LoVo (cell line): ENCODE data around the gene TOX2.

Experiments
- DNase-seq: peaks from one replicate; pipeline ENCODE4 v3.0.0-alpha.2; 2016; ENCODE audit warnings: low spot score

The TOX2 gene

DNA sequence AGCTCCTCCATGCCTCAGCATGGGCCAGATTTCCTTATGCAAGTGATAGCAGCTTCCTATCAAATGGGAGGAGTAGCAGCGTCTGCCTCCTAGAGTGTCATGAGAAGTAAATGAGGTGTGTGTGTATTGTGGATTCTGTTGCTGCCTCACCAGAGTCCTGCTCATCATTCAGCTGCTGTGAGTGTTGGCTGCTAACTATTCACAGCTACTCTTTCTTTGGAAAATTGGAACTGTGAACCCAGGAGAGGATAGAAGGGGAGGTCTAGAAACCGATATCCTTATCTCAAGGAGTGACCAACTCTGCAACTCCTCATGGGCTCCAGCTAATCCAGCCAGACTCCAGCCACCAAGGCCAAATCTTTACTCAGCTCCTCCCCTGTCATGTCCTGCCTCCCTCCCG is 63.3 kb downstream of the TOX2 start:
- no peak for DNase-seq

DNA sequence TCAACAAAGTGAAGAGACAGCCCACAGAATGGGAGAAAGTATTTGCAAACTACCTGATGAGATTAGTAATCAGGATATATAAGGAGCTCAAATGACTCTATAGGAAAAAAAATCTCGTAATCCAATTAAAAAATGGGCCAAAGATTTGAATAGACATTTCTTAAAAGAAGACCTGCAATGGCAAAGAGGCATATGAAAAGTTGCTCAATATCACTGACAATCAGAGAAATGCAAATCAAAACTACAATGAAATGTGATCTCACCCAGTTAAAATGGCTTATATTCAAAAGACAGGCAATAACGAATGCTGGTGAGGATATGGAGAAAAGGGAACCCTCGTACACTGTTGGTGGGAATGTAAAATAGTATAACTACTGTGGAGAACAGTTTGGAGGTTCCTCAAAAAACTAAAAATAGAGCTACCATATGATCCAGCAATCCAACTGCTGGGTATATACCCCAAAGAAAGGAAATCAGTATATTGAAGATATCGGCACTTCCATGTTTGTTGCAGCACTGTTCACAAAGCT is 65.0 kb downstream of the TOX2 start:
- DNase-seq, result no peak

DNA sequence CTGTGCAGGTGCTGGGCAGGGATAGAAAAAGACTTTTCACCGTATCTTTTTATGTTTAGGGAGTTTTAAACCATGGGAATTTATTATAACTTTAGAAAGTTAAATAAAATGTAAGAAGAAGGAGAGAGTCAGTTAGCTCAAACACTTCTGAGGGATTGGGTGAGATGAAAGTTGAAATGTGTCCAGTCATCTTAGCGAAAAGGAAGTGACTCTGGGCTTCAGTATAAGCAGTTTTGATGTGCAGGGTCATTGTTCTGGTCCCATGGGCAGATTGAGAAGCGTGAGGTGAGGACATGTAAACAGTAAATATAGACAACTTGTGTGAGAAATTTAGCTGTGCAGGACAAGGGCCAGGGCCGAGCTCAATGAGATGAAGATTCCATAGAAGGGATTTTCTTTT is 66.9 kb downstream of the TOX2 start:
- no peak for DNase-seq

DNA sequence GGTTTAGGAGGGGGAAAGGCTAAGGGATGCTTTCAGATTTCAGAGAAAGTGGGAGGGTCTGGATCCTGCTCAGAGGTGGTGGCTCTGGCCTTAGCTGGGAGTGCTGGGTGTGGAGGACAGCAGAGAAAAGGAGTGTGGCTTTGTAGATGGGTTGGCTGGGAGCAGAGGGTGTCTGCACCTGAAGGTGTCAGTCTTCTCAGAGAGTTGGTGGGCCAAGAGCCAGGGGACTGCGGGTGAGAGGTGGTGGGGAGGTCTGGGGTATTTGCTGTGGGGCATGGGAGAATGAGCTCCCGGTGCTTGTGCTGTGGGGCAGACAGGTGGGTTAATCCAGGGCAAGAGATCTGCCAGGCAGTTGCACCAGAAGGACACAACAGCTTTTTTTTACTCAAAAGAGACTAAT is 67.4 kb downstream of the TOX2 start:
- DNase-seq, result no peak

DNA sequence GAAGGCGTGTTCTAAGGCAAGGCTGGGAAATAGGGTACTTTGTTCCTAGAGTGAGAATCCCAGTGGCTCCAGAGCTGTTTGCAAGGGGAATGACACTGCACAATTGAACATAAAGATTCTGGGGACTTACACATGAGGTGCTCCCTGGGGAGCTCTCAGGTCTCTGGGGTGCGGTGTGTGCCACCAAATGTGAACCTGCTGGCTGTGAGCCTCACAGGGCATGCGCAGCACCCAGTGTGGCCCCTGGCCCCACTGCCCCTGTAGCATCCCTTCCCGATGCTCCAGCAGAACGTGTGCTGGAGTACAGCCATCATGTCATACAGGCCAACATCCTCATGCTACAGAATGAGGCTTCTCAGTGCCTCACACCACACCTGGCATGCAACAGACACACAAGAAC is 68.2 kb downstream of the TOX2 start:
- DNase-seq, result no peak

DNA sequence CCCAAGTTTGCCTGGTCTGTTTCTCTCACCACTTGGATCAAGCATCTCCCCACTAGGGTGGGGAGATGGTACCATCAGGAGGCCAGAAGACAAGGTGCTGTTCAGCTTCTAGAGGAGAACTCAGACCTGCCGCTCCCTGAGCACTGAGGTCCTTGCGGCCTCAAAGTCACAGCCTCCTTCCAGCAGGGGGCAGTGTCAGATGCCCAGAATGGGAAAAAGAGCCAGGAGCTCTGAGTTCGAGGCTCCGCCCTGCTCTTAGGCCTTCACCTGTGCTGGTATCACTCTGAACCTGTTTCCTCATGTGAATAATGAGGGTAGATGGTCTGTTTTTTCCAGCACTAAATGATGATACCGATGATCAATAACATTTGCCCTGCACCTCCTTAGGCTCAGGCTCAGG is 68.7 kb downstream of the TOX2 start:
- peak; percentile 3 for DNase-seq

DNA sequence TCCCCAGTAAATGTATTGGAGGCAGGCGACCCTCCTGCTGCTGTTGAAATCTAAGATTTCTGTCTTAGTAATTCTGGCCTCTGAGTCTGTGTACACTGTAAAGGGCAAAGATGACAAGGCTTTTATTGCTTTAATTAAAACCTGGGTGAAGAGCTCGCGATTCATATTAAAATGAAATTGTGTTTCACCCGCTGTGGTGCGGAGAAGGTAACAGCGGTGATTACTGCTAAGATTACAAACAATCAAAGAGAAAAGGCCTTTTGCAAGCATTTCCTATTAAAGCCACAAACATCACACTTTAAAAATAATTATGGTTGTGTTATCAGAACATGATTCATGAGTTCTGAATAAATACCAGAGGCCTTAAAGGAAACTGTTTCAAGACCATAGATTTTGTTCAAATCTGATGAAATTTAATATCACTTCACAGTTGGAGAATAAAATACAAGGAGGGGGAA is 69.3 kb downstream of the TOX2 start:
- peak; percentile 10 for DNase-seq

DNA sequence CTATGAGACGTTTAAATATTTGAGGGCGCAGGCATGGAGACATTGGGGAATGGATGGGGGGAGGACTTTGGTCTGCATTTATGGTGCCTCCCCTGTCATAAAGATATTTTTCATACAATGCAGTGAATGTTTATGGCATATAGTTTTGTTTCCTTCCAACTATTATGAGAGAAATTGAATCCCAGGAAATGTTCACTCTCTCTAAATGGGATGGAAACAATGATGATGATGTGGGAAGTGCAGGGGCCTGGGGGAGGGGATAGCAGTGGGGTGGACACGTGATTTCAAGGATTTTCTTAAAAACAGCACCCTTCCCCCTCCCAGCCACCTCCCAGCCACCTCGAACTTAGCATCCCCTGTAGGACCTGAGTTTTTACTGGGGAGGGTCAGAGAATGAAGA is 69.9 kb downstream of the TOX2 start:
- DNase-seq, result no peak

DNA sequence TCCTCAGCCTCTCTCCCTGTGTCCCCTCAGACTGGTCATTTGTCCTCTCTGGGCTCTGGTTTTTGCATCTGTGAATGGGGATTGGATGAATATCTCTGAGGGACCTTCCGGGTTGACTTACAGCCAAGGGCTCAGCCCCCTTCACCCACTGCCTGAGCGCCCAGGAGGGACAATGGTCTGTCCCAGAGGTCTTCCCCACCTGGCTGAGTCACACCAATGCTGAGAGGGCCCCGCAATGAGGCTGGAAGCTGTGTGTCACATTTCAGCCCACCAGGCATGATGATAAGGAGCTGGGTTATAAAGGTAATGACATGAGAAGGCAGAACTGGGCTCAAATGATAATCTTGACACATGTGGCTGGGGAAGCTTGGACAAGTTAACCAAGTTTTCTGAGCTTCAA is 70.5 kb downstream of the TOX2 start:
- DNase-seq, result no peak

DNA sequence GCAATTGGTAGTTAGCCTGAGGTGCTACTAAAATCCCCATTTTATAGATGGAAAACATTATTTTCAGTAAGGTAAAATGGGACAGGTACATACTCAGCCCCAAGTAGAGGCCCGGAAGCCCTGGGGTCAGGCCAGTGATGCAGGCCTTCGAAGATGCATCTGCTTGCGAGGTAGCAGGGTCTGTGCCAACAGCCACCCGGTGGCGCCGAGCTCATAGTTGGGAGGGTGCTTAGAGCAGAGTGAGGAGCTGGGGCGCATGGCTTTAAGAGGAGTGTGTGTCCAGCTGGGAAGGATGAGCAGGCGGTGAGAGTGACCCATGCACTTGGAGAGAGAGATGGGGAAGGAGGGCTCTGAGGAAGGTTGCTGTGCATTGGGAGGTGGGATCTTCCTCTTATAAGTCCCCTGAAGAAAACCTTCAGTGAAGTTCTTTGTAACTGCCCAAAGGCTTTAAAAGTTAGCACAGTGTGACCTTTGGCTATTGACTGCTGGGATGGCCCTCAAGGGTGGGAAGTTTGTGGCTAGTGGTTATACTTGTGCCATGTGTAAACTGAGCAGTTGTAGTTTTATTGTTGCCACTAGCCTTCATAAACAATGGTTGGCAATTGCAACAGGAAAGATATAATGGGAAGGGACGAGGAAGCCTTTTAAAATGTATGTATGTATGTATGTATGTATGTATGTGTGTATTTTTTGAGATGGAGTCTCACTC is 71.1 kb downstream of the TOX2 start:
- no peak for DNase-seq

DNA sequence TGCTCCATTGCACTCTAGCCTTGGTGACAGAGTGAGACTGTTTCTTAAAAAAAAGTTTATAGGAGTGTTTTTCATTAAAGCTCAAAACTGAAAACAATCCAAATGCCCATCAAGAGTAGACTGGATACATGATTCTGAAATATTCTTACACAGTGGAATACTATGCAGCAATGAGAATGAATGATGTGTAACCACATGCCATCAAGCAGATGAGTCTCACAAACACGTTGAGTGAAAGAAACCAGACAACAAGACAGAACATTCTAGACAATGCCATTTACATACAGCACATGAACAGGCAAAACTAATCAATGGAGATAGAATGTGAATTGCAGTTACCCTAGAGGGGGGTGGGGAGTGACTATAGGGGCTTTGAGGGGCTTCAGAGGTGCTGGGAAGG is 72.4 kb downstream of the TOX2 start:
- no peak for DNase-seq

DNA sequence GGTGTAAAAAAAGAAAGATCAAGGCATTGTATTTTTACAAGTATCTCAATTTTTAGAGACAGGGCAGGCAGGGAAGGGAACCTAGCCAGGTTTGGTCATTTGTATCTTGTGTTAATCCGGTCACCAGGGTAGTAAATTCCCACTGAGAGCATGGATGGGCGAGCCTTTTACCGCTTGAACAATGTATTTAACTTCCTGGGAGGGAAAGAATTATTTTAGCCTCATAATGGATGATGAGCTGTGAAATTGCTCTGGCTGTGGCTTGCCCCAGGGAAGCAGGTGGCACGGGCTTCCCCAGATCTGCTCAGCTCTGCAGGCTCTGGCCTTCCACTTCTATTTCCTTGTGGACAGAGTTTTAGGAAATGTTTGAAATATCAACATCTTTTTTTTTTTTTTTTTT is 72.9 kb downstream of the TOX2 start:
- DNase-seq, result no peak

DNA sequence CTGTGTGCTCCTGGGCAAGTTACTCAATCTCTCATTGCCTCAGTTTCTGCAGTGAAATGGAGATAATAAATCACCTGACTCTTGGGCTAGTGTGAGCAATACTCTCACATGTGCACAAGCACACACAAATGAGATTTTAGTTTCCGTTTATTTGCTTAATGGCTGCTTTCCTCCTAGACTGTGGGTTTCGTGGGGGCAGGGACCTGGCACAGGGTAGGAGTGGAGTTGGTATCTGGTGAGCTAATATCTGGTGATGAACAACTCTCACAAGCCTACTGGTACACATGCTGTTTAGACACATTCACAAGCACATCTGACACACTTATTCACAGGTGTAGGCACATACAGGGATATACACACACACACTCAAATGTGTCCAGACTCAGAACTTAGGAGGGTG is 73.8 kb downstream of the TOX2 start:
- DNase-seq, result no peak

DNA sequence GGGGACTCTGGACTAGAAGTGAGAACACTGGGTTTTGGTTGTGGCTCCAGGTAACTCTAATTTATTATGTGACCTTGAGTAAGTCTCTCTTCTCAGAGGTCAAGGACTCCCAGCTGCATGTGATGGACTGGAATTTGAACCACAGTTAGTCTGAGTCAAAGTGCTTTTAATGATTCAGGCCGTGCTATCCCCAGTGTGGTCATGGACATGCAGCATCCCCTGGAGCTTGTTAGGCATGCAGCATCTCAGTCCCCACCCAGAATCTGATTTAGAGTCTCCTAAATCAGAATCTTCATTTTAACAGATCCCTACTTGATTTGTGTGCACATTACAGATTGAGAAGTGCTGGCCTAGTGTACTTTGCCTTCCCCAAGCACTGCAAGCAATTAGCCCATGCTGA is 74.2 kb downstream of the TOX2 start:
- no peak for DNase-seq

DNA sequence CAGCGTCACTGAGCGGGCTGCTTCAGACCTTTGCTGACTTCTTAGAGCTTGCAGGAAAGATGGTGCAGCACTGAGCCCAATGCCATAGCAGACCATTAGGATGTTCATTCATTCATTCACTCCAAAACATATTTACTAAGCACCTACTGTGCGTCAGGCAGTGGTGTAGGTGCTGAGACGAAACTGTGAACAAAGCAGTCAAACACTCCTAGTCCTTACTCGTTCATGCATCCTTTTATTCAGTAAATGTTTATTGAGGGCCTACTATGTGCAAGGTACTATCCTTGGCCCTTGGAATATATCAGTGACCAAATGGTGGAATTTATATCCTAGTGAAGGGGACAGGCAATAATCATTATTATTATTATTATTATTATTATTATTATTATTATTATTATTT is 76.6 kb downstream of the TOX2 start:
- DNase-seq, result no peak

DNA sequence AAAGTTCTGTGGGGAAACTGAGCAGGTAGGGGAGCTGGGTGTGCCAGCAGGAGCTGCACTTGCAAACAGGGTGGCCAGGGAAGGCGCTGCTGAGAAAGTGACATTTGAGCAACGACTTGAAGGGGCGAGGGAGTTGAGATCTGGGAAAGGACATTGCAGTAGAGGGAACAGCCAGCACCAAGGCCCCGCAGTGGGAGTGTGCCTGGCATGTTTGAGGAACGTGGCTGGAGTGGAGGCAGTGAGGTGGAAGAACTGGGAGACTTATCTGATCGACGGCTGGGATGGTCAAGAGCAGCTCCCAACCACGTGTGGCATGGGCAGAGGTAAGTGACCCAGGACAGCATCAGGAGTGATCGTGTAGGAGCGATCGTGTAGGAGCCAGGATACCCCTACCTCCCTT is 77.3 kb downstream of the TOX2 start:
- no peak for DNase-seq

DNA sequence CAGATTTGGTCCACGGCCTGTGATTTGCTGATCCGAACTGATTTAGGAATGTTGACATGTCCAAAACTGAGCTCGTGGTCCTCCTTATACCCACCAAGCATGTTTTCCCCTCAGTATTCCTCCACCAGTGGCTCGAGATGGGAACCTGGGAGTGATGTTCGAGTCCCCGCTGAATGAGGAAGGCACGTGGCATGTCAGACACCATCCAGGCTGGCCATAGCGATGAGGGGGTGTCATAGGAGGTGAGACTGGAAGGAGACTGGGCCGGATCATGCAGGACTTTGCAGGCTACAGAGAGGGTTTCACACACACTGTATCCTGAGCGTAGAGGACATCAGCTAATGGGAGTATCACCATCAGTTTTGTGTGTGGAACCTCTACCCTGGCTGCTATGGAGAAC is 78.2 kb downstream of the TOX2 start:
- DNase-seq, result no peak

DNA sequence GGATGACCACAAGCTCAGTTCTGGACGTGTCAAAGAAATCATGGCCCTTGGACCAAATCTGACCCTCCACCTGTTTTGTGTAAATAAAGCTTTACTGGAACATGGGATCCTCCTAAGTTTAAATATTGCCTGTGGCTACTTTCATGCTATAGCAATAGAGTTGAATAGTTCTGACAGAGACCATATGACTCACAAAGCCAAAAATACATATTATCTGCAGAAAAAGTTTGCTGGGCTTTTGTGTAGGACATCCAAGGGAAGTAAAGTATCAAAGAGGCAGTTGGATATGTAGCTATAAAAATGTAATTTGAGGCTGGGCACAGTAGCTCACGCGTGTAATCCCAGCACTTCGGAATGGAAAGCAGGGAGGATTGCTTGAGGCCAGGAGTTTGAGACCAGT is 78.9 kb downstream of the TOX2 start:
- no peak for DNase-seq

DNA sequence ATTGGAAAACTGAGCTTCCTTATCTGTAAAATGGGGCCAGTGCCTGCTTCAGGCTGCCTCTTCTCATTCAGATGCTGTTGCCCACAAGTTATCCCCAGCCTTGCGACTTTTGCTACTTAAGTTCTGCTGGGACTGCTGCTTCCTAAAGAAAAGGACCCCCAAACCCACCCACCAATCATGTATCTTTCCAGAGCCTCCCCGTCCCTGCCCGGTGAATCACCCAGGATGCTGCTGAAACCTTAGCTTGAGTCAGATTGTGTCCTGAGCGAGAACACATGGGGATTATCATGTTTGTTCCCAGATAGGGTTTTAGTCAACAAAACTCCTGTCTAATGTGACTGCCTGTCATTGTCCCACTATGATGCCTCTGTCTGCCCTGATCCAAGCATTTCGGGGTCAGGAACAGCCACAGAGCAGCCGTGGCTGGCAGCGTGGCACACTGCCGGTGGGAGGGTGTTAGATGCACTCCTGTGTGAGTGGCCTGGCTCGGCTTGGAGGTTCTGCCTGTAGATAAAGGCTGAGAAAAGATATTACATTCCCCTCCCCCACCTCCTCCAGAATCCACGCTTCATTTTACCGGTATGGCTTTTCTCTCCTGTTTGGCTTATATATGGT is 79.9 kb downstream of the TOX2 start:
- DNase-seq, result no peak

DNA sequence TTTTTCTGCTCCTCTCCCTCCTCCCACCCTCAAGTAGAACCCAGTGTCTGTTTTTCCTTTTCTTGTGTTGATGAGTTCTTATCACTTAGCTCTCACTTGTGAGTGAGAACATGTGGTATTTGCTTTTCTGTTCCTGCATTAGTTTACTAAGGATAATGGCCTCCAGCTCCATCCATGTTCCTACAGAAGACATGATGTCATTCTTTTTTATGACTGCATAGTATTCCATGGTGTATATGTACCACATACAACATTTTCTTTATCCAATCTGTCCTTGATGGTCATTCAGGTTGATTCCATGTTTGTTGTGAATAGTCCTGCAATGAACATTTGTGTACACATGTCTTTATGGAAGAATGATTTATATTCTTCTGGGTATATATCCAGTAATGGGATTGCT is 81.0 kb downstream of the TOX2 start:
- no peak for DNase-seq

DNA sequence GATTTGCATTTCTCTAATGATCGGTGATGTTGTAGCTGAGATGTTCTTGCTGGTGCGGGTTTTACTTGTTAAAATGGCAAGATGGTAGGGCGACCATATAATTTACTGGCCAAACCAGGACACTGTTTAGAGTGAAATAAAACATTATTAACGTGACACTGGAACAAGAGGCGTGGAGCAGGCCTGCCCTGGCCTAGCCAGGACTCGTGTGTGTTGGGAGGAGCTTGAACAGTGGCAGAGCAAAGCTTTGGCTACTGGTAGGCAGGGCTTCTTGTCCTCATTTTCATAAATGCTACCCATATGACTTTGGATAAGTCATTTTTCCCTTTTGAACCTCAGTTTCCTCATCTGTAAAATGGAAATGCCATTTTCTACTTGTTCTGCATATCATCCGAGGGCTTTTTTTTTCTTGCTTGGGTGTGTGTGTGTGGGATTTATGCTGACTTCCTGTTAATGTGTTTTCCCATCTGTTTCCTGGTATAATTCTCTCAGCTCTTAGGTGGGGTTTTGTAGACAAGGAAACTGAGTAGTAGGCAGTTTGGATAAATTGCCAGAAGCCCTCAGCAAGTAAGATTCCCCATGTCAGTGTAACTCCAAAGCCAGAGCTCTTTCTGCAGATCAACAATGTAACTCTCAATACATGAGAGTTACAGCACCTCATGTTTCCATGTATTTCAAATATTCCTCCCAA is 81.7 kb downstream of the TOX2 start:
- DNase-seq, result no peak

DNA sequence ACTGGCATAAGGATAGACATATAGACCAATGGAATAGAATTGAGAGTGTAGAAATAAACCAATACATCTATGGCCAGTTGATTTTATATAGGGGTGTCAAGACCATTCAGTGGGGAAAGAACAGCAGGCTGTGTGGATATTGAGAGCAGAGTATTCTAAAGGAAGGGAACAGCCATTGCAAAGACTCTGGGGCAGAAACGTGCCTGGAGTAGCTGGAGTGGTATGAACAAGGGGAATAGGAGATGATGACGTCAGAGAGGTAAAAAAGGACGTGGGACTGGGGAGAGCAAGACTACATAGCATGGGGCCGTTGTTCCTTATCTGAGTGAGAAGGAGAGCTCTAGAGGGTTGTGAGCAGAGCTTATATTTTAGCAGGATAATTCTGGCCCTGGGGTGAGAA is 85.2 kb downstream of the TOX2 start:
- no peak for DNase-seq
